H1 (cell line): ENCODE measurements around the gene BTNL3.

Experiments used
- CHD1 ChIP-seq: IDR thresholded peaks from 2 replicates; pipeline ENCODE4 v1.6.1; 2012; ENCODE audit warnings: low read depth, low read length, improper control_type of control experiment
- CTCF ChIP-seq, 3 experiments: IDR thresholded peaks; 1 replicate in 2 of 3; 2 replicates in 1 of 3; pipeline versions ENCODE4 v1.5.1 to v1.6.1; 2011; ENCODE audit warnings: low read length in 3 of 3, mild to moderate bottlenecking in 3 of 3, inconsistent platforms in 2 of 3, low read depth in 1 of 3, moderate library complexity in 1 of 3; ENCODE audit not compliant: insufficient read depth in 1 of 3; ENCODE audit errors: control extremely low read depth in 1 of 3
- EZH2 ChIP-seq: fragments of 200-600 bp; sonication (generic); IDR thresholded peaks from 2 replicates; pipeline ENCODE4 v1.7.1; 2012; ENCODE audit warnings: low read depth, mild to moderate bottlenecking, moderate library complexity, low read length, inconsistent platforms; ENCODE audit not compliant: severe bottlenecking
- JUN ChIP-seq: IDR thresholded peaks from 2 replicates; pipeline ENCODE4 v1.6.1; 2011; ENCODE audit warnings: low read depth, mild to moderate bottlenecking, improper control_type of control experiment, low read length
- ZNF274 ChIP-seq: IDR thresholded peaks from 2 replicates; pipeline ENCODE4 v1.7.0; 2012; ENCODE audit warnings: low read length, borderline replicate concordance; ENCODE audit errors: extremely low read depth

GRCh38 chr5:181001947-181002346 is 13.3 kb downstream of the BTNL3 start:
- TF ChIP-seq CTCF (IDR thresholded peaks at IDR 0.05; ENCODE audit: control extremely low read depth in 1 of 3, insufficient read depth in 1 of 3, low read depth in 1 of 3, low read length in 3 of 3) (no peak), ZNF274 (no peak), EZH2 (no peak), JUN (no peak), CHD1 (no peak)
